OCI-LY7 (cell line): Measurements from ENCODE around the gene ABCB1.
A peak's percentile ranks its signal among the peaks of the same experiment; 100 is the strongest.

Source experiments
- EZH2phosphoT487 ChIP-seq: fragments of 200-600 bp; sonication (generic); IDR thresholded peaks from 2 replicates; pipeline ENCODE4 v1.6.1; 2018; ENCODE audit warnings: low read depth, borderline replicate concordance, mild to moderate bottlenecking, mixed run types, antibody characterized with exemption, low read length, moderate library complexity, mixed read lengths
- TF ChIP-seq, protein P1 (sequence below): fragments of 200-600 bp; sonication (generic); conservative IDR thresholded peaks from 2 replicates; pipeline ENCODE4 v1.5.1; 2014; ENCODE audit warnings: mild to moderate bottlenecking, antibody characterized with exemption, low read length, moderate library complexity, mixed read lengths

DNA sequence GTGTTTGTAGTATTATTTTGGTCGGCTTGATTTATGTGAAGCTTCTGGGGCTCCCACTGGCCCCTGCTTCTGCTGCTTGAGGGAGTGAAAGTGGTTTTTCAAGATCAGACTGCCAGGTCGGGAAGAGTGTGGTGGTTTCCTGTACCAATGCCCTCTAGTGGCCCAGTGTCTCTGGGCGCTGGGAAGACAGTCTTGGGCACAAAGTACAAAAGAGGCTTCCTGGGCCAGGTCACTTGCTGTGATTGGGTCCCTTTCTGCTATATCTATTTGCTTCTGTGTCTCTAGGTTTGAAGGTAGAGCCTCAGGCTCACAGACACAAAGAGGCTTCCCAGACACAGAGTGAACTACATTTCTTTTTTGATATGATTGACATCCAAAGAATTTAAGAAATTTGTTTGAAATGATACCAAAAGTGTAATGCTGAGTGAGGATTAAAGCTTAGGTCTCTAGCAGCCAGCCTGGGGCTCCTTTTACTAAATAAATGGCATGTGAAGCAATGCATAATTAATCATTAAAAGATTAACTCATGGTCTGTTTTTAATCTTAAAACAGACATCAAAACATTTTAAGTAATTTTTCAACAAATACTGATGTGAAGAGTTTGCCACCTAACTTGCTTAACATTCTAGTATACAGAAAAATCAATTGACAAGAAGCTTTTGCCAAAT, 36.3 kb downstream of the ABCB1 start:
- TF ChIP-seq, protein P1, sequence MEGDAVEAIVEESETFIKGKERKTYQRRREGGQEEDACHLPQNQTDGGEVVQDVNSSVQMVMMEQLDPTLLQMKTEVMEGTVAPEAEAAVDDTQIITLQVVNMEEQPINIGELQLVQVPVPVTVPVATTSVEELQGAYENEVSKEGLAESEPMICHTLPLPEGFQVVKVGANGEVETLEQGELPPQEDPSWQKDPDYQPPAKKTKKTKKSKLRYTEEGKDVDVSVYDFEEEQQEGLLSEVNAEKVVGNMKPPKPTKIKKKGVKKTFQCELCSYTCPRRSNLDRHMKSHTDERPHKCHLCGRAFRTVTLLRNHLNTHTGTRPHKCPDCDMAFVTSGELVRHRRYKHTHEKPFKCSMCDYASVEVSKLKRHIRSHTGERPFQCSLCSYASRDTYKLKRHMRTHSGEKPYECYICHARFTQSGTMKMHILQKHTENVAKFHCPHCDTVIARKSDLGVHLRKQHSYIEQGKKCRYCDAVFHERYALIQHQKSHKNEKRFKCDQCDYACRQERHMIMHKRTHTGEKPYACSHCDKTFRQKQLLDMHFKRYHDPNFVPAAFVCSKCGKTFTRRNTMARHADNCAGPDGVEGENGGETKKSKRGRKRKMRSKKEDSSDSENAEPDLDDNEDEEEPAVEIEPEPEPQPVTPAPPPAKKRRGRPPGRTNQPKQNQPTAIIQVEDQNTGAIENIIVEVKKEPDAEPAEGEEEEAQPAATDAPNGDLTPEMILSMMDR: peak; percentile 73
- no peak for TF ChIP-seq EZH2phosphoT487
